ENCODE measurements around the gene LHFPL6. TPM values are rescaled to one million over a fixed set of nuclear protein-coding genes. Genes with fewer than 3 reads are reported as not detected.

Gene LHFPL6
- total RNA-seq, 4 donors from 2014 or later: 113 to 177 (median 146) TPM

DNA sequence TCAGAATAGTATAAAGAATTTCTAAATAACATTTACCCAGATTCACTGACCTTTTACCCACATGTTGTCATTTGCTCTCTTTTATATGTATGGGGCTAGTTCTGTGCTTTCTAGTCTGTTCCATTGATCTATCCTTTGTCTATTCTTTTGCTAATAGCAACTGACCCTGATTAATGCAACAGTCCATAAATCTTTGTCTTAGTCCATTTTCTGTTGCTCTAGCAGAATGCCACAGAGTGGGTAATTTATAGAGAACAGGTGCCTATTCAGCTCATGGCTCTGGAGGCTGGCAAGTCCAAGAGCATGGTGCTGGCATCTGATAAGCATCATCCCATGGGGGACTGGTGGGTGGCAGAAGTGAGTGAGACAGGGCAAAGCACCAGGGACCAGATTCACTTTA, 52.1 kb downstream of the LHFPL6 start:
- TF ChIP-seq EP300 (IDR thresholded peaks at IDR 0.05): no peak
- TF ChIP-seq POLR2A (IDR thresholded peaks at IDR 0.05): no peak
- TF ChIP-seq CTCF (IDR thresholded peaks at IDR 0.05): no peak
- no peak overlapping the region for H3K27ac ChIP-seq
- peaks cover 0 to 10% (median 0%) of the 10 kb centered on the region in 4 donors for H3K4me1 ChIP-seq
- H3K4me3 ChIP-seq: no peak overlapping the region
- peaks cover 0 to 4% (median 0%) of the 10 kb centered on the region in 3 donors for H3K36me3 ChIP-seq
- no peak for DNase-seq (ENCODE audit: low spot score in 2 of 2)
- no peaks in the 10 kb centered on the region for H3K27me3 ChIP-seq
- no peaks in the 10 kb centered on the region for H3K9me3 ChIP-seq

- TF ChIP-seq POLR2A (IDR thresholded peaks at IDR 0.05): no peak
- no peak for TF ChIP-seq CTCF (IDR thresholded peaks at IDR 0.05)
- no peak for TF ChIP-seq EP300 (IDR thresholded peaks at IDR 0.05)
- Histone ChIP-seq H3K4me1 (peaks cover 0 to 4% (median 0%) of the 10 kb centered on the region in 4 donors), H3K36me3 (peaks cover 0 to 4% (median 0%) of the 10 kb centered on the region in 3 donors), H3K27ac (no peak overlapping the region), H3K4me3 (no peak overlapping the region), H3K27me3 (no peaks in the 10 kb centered on the region), H3K9me3 (no peaks in the 10 kb centered on the region)
- DNase-seq (ENCODE audit: low spot score in 2 of 2): no peak
Observed at GRCh38 chr13:39547108-39547507, 55.9 kb downstream of the LHFPL6 start.

GRCh38 chr13:39542361-39542760, 60.6 kb downstream of the LHFPL6 start:
- H3K4me1 ChIP-seq: no peaks in the 10 kb centered on the region
- H3K27ac ChIP-seq: no peak overlapping the region
- no peaks in the 10 kb centered on the region for H3K27me3 ChIP-seq
- WGBS, 2 donors: 91 to 98% methylated on average over 2 of the region's 2 CpGs
- TF ChIP-seq EP300 (IDR thresholded peaks at IDR 0.05): no peak
- TF ChIP-seq POLR2A (IDR thresholded peaks at IDR 0.05): no peak
- no peak for TF ChIP-seq CTCF (IDR thresholded peaks at IDR 0.05)
- H3K36me3 ChIP-seq: no peaks in the 10 kb centered on the region
- DNase-seq (ENCODE audit: low spot score in 2 of 2): no peak
- no peak overlapping the region for H3K4me3 ChIP-seq
- H3K9me3 ChIP-seq: no peaks in the 10 kb centered on the region

- H3K36me3 ChIP-seq: no peaks in the 10 kb centered on the region
- no peaks in the 10 kb centered on the region for H3K4me1 ChIP-seq
- WGBS, 2 donors: 96 to 97% methylated on average over 1 of the region's 1 CpG
- TF ChIP-seq CTCF (IDR thresholded peaks at IDR 0.05): no peak
- H3K27ac ChIP-seq: no peak overlapping the region
- DNase-seq (ENCODE audit: low spot score in 2 of 2): no peak
- no peaks in the 10 kb centered on the region for H3K27me3 ChIP-seq
- H3K4me3 ChIP-seq: no peak overlapping the region
- no peaks in the 10 kb centered on the region for H3K9me3 ChIP-seq
Observed at GRCh38 chr13:39540929-39541605, 61.9 kb downstream of the LHFPL6 start.

- Histone ChIP-seq H3K4me3 (no peak overlapping the region), H3K27ac (no peak overlapping the region), H3K27me3 (no peaks in the 10 kb centered on the region), H3K36me3 (no peaks in the 10 kb centered on the region), H3K9me3 (no peaks in the 10 kb centered on the region), H3K4me1 (peaks cover 0 to 9% (median 0%) of the 10 kb centered on the region in 4 donors)
- no peak for DNase-seq (ENCODE audit: low spot score in 2 of 2)
- TF ChIP-seq CTCF (IDR thresholded peaks at IDR 0.05): no peak
- TF ChIP-seq EP300 (IDR thresholded peaks at IDR 0.05): no peak
- no peak for TF ChIP-seq POLR2A (IDR thresholded peaks at IDR 0.05)
- 72 to 76% methylated on average over 8 of the region's 8 CpGs for WGBS, 2 donors
Observed at GRCh38 chr13:39538816-39539790, 63.9 kb downstream of the LHFPL6 start.
